K562 (cell line): Measurements from ENCODE around the gene EEPD1. TPM values are rescaled to one million over a fixed set of nuclear protein-coding genes. Genes with fewer than 3 reads are reported as not detected.

Source experiments
- ATAC-seq: fragments of 200-7000 bp; cut with Tn5 transposase; 3 replicates; pipeline ENCODE4 v1.9.1; 2020; ENCODE audit warnings: moderate library complexity
- BruUV-seq: library from RNA; stranded (reverse); fragments of 400-500 nt; replicated peaks from 2 replicates; lab custom pipeline; 2021; lab: Mats Ljungman, UMichigan
- CTCF ChIA-PET: fragments of 300-600 bp; formaldehyde crosslinking; extraction: SDS; loops from one replicate; lab custom pipeline; 2021; ENCODE audit warnings: low intra/inter-chr PET ratio; lab: Yijun Ruan, JAX
- POLR2A ChIA-PET: fragments of 300-600, 350-650 bp; sonication (Branson Sonifier 250); formaldehyde crosslinking; extraction: SDS; loops from one replicate; lab custom pipeline; 2021; ENCODE audit warnings: antibody characterized with exemption, inconsistent platforms; lab: Yijun Ruan, JAX
- DNase-seq, 4 experiments: peaks; one replicate each; pipeline versions ENCODE4 v3.0.0 to v3.0.0-alpha.2; 2011 to 2018; ENCODE audit warnings: low spot score in 3 of 4, mixed read lengths in 3 of 4; ENCODE audit errors: extremely low read depth in 1 of 4
- FAIRE-seq: peaks from 2 replicates; lab custom pipeline; 2011; peaks lifted over from hg19 to GRCh38; lab: Jason Lieb, UNC
- H2AFZ ChIP-seq: 2 replicates; pipeline ENCODE4 v1.6.0; 2011; ENCODE audit warnings: low read depth, low read length, control low read depth, inconsistent platforms
- H3K27ac ChIP-seq: fragments of 200-600 bp; 3 replicates; pipeline ENCODE4 v1.8.0; 2011; ENCODE audit warnings: low read depth, mild to moderate bottlenecking, control low read depth, inconsistent platforms, low read length, moderate library complexity, mixed read lengths; ENCODE audit errors: extremely low read depth
- H3K27me3 ChIP-seq, 2 experiments: fragments of 300-600 bp in 1 of 2; 2 replicates in 1 of 2; 3 replicates in 1 of 2; pipeline versions ENCODE4 v1.6.0 to v1.8.0; 2011; ENCODE audit warnings: inconsistent platforms in 2 of 2, low read length in 2 of 2, mild to moderate bottlenecking in 1 of 2, mixed read lengths in 1 of 2, moderate library complexity in 1 of 2; ENCODE audit not compliant: control insufficient read depth in 2 of 2, insufficient read depth in 2 of 2
- H3K36me3 ChIP-seq: fragments of 300-600 bp; 3 replicates; pipeline ENCODE4 v1.8.0; 2011; ENCODE audit warnings: mild to moderate bottlenecking, low read length, inconsistent platforms; ENCODE audit not compliant: control insufficient read depth, insufficient read depth
- H3K4me1 ChIP-seq, 2 experiments: fragments of 200-600 bp in 1 of 2; replicated peaks in 1 of 2; 2 replicates in 1 of 2; 3 replicates in 1 of 2; pipeline versions ENCODE4 v1.5.1 to v1.8.0; 2011; ENCODE audit warnings: inconsistent platforms in 2 of 2, low read length in 2 of 2, mild to moderate bottlenecking in 1 of 2, mixed read lengths in 1 of 2, moderate library complexity in 1 of 2; ENCODE audit not compliant: control insufficient read depth in 2 of 2, insufficient read depth in 2 of 2
- H3K4me2 ChIP-seq: 2 replicates; pipeline ENCODE4 v1.6.1; 2011; ENCODE audit warnings: low read length, control low read depth, inconsistent platforms, mixed read lengths; ENCODE audit not compliant: insufficient read depth
- H3K4me3 ChIP-seq: fragments of 200-600 bp; sonication (generic), shearing (Covaris generic); 2 replicates; pipeline ENCODE4 v1.5.1; 2016; ENCODE audit warnings: control low read depth, inconsistent platforms
- H3K79me2 ChIP-seq: fragments of 200-600 bp; 3 replicates; pipeline ENCODE4 v1.8.0; 2011; ENCODE audit warnings: low read length, inconsistent platforms; ENCODE audit not compliant: control insufficient read depth, insufficient read depth
- H3K9ac ChIP-seq, 2 experiments: 2 replicates each; pipeline versions ENCODE4 v1.6.0 to v1.6.1; 2011; ENCODE audit warnings: low read depth in 2 of 2, low read length in 2 of 2, control low read depth in 1 of 2, inconsistent platforms in 1 of 2, mild to moderate bottlenecking in 1 of 2, mixed read lengths in 1 of 2; ENCODE audit not compliant: insufficient read depth in 1 of 2
- H3K9me1 ChIP-seq: one replicate; pipeline ENCODE4 v1.6.0; 2011; ENCODE audit warnings: inconsistent platforms, mild to moderate bottlenecking, low read length, moderate library complexity; ENCODE audit not compliant: control insufficient read depth, insufficient read depth
- H3K9me3 ChIP-seq: replicated peaks from 2 replicates; pipeline ENCODE4 v1.5.1; 2011; ENCODE audit warnings: low read depth, low read length, inconsistent platforms; ENCODE audit not compliant: control insufficient read depth, insufficient read depth
- H4K20me1 ChIP-seq: replicated peaks from 2 replicates; pipeline ENCODE4 v1.6.1; 2011; ENCODE audit warnings: low read length, inconsistent platforms, mixed read lengths; ENCODE audit not compliant: control insufficient read depth, insufficient read depth
- ADNP ChIP-seq: fragments of 200-800 bp; sonication (Bioruptor generic); IDR thresholded peaks from 2 replicates; pipeline ENCODE4 v1.6.1; 2016; ENCODE audit warnings: missing genetic modification characterization, missing compliant biosample characterization
- MYNN ChIP-seq, 2 experiments: sonication (generic); formaldehyde crosslinking in 1 of 2; IDR thresholded peaks; 2 replicates each; pipeline versions ENCODE4 v1.5.0 to v1.6.1; 2016 to 2020; ENCODE audit warnings: antibody characterized with exemption in 1 of 2, missing genetic modification reagents in 1 of 2
- SOX6 ChIP-seq: fragments of 450-650 bp; IDR thresholded peaks from 2 replicates; pipeline ENCODE4 v1.6.1; 2014; ENCODE audit warnings: mild to moderate bottlenecking
- WGBS: fragments of 100-300 bp; shearing (Covaris generic); methylation state at CpG from one replicate; pipeline ENCODE4 v1.1.6; 2016; ENCODE audit warnings: low coverage, mixed read lengths; ENCODE audit not compliant: insufficient coverage; ENCODE audit errors: missing lambda C conversion rate; 5-methylcytosine and 5-hydroxymethylcytosine counted together
- in situ Hi-C: fragments of 300-500 bp; cut with MboI; formaldehyde crosslinking; loops from 4 replicates; pipeline ENCODE4 v1.15.0; 2018; ENCODE audit warnings: inconsistent platforms, mixed read lengths
- intact Hi-C: fragments of 100-400 bp; cut with micrococcal nuclease; formaldehyde crosslinking; loops from 2 replicates; pipeline ENCODE4 v1.14.2; 2022
- polyA plus RNA-seq, 8 experiments: library from polyadenylated mRNA; depleted of rRNA in 4 of 8; stranded (reverse) in 5 of 8; unstranded in 3 of 8; fragments of >200 nt; fragmentation: Nextera tagmentation in 2 of 8; fragmentation: Illumina TruSeq in 1 of 8; extraction: Ambion mirVana in 2 of 8; extraction: Trizol in 1 of 8; gene quantifications; 2 replicates each; pipeline versions ENCODE4 v1.2.1 to v1.2.3, GENCODE V29; 2011 to 2014; ENCODE audit warnings: inconsistent platforms in 1 of 8, missing spikeins in 1 of 8
- total RNA-seq, 7 experiments: library from RNA; depleted of rRNA in 6 of 7; stranded (reverse); fragments of >200 nt in 6 of 7; fragmentation: Illumina TruSeq in 2 of 7; extraction: Trizol in 2 of 7; gene quantifications; 2 replicates each; pipeline versions ENCODE4 v1.2.1 to v1.2.3, GENCODE V29; 2011 to 2021; ENCODE audit warnings: low replicate concordance in 1 of 7
- TF ChIP-seq, protein P1 (sequence below), 2 experiments: IDR thresholded peaks; 2 replicates each; pipeline ENCODE4 v1.6.1; 2011; ENCODE audit warnings: borderline replicate concordance in 1 of 2, control low read depth in 1 of 2, low read depth in 1 of 2, low read length in 1 of 2, mild to moderate bottlenecking in 1 of 2, mixed read lengths in 1 of 2, moderate library complexity in 1 of 2; ENCODE audit not compliant: insufficient read depth in 1 of 2, insufficient read length in 1 of 2, poor library complexity in 1 of 2, severe bottlenecking in 1 of 2; ENCODE audit errors: extremely low read depth in 1 of 2
- TF ChIP-seq, protein P2 (sequence below): fragments of 450-650 bp; IDR thresholded peaks from 2 replicates; pipeline ENCODE4 v1.6.1; 2016; ENCODE audit warnings: mild to moderate bottlenecking, moderate library complexity

EEPD1 gene
- total and polyA plus RNA-seq, 9 of the 15 experiments (the other 6 are each of a cell fraction or from before 2014, with no cell fraction given) = 0.01 to 1.5 (median 0.74) TPM; not detected in 1

DNA sequence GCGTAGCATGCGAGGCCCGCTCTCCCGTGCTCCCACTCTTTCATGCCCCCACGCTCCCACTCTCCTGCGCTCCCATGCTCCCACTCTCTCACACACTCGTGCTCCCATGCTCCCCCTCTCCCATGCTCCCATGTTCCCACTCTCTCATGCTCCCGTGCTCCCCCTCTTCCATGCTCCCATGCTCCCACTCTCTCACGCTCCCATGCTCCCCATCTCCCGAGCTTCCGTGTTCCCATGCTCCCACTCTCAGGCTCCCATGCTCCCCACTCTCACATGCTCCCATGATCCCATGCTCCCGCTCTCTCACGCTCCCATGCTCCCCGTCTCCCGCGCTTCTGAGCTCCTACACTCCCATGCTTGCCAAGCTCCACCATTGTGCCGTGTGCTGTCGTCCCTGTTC is 152.2 kb downstream of the EEPD1 start:
- H3K4me1 ChIP-seq = peaks cover 4 to 11% of the 10 kb centered on the region in 2 experiments; a peak in 4 of 5 replicates
- no peak overlapping the region for H3K27ac ChIP-seq
- H3K36me3 ChIP-seq = no peaks in the 10 kb centered on the region
- no peaks in the 10 kb centered on the region for H4K20me1 ChIP-seq
- H2AFZ ChIP-seq = no peak overlapping the region
- H3K4me2 ChIP-seq = no peak overlapping the region
- ATAC-seq (no peak), FAIRE-seq (no peak), DNase-seq (no peak)
- H3K79me2 ChIP-seq = no peaks in the 10 kb centered on the region
- no peak for TF ChIP-seq MYNN (IDR thresholded peaks at IDR 0.05)
- no peak for TF ChIP-seq MYNN (CRISPR knock-in tag; IDR thresholded peaks at IDR 0.05)
- TF ChIP-seq, protein P1, sequence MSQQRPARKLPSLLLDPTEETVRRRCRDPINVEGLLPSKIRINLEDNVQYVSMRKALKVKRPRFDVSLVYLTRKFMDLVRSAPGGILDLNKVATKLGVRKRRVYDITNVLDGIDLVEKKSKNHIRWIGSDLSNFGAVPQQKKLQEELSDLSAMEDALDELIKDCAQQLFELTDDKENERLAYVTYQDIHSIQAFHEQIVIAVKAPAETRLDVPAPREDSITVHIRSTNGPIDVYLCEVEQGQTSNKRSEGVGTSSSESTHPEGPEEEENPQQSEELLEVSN (IDR thresholded peaks at IDR 0.05; ENCODE audit: borderline replicate concordance in 1 of 2, extremely low read depth in 1 of 2, insufficient read depth in 1 of 2, insufficient read length in 1 of 2, low read depth in 1 of 2, low read length in 1 of 2, poor library complexity in 1 of 2, severe bottlenecking in 1 of 2) = peak in 1 of 2 experiments; percentile 37
- TF ChIP-seq ADNP (tag) = no peak
- no peak for TF ChIP-seq SOX6
- TF ChIP-seq, protein P2, sequence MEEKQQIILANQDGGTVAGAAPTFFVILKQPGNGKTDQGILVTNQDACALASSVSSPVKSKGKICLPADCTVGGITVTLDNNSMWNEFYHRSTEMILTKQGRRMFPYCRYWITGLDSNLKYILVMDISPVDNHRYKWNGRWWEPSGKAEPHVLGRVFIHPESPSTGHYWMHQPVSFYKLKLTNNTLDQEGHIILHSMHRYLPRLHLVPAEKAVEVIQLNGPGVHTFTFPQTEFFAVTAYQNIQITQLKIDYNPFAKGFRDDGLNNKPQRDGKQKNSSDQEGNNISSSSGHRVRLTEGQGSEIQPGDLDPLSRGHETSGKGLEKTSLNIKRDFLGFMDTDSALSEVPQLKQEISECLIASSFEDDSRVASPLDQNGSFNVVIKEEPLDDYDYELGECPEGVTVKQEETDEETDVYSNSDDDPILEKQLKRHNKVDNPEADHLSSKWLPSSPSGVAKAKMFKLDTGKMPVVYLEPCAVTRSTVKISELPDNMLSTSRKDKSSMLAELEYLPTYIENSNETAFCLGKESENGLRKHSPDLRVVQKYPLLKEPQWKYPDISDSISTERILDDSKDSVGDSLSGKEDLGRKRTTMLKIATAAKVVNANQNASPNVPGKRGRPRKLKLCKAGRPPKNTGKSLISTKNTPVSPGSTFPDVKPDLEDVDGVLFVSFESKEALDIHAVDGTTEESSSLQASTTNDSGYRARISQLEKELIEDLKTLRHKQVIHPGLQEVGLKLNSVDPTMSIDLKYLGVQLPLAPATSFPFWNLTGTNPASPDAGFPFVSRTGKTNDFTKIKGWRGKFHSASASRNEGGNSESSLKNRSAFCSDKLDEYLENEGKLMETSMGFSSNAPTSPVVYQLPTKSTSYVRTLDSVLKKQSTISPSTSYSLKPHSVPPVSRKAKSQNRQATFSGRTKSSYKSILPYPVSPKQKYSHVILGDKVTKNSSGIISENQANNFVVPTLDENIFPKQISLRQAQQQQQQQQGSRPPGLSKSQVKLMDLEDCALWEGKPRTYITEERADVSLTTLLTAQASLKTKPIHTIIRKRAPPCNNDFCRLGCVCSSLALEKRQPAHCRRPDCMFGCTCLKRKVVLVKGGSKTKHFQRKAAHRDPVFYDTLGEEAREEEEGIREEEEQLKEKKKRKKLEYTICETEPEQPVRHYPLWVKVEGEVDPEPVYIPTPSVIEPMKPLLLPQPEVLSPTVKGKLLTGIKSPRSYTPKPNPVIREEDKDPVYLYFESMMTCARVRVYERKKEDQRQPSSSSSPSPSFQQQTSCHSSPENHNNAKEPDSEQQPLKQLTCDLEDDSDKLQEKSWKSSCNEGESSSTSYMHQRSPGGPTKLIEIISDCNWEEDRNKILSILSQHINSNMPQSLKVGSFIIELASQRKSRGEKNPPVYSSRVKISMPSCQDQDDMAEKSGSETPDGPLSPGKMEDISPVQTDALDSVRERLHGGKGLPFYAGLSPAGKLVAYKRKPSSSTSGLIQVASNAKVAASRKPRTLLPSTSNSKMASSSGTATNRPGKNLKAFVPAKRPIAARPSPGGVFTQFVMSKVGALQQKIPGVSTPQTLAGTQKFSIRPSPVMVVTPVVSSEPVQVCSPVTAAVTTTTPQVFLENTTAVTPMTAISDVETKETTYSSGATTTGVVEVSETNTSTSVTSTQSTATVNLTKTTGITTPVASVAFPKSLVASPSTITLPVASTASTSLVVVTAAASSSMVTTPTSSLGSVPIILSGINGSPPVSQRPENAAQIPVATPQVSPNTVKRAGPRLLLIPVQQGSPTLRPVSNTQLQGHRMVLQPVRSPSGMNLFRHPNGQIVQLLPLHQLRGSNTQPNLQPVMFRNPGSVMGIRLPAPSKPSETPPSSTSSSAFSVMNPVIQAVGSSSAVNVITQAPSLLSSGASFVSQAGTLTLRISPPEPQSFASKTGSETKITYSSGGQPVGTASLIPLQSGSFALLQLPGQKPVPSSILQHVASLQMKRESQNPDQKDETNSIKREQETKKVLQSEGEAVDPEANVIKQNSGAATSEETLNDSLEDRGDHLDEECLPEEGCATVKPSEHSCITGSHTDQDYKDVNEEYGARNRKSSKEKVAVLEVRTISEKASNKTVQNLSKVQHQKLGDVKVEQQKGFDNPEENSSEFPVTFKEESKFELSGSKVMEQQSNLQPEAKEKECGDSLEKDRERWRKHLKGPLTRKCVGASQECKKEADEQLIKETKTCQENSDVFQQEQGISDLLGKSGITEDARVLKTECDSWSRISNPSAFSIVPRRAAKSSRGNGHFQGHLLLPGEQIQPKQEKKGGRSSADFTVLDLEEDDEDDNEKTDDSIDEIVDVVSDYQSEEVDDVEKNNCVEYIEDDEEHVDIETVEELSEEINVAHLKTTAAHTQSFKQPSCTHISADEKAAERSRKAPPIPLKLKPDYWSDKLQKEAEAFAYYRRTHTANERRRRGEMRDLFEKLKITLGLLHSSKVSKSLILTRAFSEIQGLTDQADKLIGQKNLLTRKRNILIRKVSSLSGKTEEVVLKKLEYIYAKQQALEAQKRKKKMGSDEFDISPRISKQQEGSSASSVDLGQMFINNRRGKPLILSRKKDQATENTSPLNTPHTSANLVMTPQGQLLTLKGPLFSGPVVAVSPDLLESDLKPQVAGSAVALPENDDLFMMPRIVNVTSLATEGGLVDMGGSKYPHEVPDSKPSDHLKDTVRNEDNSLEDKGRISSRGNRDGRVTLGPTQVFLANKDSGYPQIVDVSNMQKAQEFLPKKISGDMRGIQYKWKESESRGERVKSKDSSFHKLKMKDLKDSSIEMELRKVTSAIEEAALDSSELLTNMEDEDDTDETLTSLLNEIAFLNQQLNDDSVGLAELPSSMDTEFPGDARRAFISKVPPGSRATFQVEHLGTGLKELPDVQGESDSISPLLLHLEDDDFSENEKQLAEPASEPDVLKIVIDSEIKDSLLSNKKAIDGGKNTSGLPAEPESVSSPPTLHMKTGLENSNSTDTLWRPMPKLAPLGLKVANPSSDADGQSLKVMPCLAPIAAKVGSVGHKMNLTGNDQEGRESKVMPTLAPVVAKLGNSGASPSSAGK = peak; percentile 41; the same call in 1 of the 2 replicates
- no peaks in the 10 kb centered on the region for H3K9me3 ChIP-seq
- CTCF ChIA-PET = no interaction called here
- POLR2A ChIA-PET = interaction anchor here (0.9 kb wide), 1 partner anchor 12 kb away, joined by 3 read pairs; no protein-coding TSS in a partner anchor
- H3K27me3 ChIP-seq = peaks cover 6 to 26% of the 10 kb centered on the region in 2 experiments; a peak in 3 of 5 replicates
- no peaks in the 10 kb centered on the region for H3K9me1 ChIP-seq
- 26% methylated on average over 18 of the region's 18 CpGs for WGBS
- in situ Hi-C loops = no loop called here
- no peak overlapping the region for H3K9ac ChIP-seq
- no TSS peak for BruUV-seq
- no peak overlapping the region for H3K4me3 ChIP-seq
- intact Hi-C loops = no loop called here
